ENCODE results near the gene SOWAHA.
"Not testable (repeated sequence)": the region's sequence is repeated elsewhere in the genome, so short reads cannot be mapped to it uniquely, and the experiment has no call there.

The SOWAHA gene

DNA sequence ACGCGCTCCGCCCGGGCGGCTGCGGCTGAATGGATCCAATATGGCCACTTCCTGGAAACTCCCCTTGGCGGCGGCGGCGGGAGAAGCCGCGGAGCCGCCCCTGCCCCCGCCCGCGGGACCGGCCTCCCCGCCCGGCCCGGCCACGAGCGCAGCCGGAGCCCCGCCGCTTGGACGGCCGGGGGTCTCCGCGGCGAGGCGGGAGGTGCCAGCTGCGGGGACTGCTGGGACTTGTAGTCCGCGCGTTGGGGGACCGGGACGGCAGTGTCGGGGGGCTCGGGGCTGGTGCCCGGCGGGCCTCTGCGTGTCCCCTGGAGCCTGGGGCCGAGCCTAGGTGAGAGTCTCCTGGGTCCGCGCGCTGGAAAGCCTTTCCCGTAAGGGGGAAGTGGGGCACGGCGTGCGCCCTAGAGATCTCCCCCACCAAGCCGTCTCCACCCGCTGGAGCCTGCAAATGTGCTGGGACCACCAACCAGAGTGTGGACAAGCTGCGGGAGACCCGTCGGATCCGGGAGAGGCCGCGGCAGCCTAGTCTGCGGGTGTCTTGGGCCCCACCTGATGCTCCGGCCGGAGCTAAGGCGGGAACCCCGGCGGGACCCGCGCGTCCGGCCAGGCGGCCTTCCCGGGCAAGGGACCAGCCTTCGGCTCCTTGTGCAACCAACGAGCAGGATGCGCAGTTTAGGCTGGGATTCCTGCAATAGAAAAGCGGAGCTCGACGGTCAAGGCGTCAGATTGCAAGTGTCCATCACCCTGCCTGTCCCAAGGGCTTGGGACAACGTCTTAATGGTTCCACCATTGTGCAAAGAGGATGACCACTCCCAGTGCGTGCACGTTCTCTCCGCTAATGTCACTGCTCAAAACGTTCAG lies 35.7 kb upstream of the SOWAHA start, which contains the start of gene SEPTIN8:
Gene SEPTIN8, minus strand, starts transcription at position 31 of the 861 bp plus-strand sequence. CDS start 102 bp downstream, outside the sequence.
- peak; percentile 14 for DNase-seq (ENCODE audit: low read depth)

DNA sequence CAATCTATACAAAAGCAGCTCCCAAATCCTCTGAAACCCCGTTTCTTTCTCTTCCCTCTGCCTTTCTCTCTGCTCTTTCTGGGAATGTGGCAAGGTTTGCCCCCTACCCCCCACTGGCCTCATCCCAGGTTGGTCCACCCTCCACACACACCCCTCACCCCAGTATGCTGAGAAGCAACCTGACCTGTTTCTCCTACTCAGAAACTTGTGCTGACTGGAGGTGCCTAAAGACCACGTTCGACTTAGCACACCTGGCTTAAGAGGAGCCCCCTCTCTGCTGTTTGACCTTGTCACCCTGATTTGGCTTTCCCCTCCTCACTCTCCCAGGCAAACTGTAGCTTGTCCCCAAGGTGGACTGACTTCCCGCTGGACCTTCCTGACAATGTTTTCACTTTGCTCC lies 35.0 kb upstream of the SOWAHA start:
- DNase-seq (ENCODE audit: low read depth): no peak

DNA sequence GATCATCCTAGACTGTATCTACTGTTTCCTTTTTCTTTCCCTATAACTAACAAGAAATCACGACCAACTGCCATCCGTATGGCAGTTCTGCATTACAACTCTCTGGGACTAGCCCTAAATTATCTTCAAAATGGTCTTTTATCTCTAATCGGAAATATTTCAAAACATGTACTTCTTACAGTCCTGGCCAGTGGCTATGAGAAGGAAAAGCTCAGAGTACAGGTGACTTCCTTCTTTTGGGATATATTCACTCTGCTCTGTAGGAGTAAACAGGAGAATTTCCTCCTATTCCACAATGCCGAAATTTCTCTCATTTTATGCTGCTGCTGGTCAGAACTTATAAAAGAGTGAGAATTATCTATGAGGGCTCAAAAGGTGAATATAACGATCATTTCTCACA lies 34.2 kb upstream of the SOWAHA start:
- no peak for DNase-seq (ENCODE audit: low read depth)

DNA sequence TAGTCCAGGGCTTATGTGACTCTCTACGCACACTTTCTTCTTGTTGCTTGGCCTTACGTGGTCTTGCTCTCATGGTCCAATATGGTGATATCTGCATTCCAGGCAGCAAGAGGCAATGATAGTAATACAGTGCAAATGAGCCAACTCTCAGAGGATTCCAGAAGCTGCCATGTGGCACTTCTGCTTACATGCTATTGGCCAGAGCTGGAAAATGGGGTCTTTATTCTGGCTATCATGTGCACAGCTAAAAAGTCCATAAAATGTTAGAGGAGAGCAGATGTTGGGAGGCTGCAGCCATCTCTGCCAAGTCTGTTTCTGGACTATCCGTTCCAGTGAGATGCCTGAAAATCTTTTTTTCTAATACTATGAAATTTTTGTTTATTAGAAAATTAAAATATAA lies 33.1 kb upstream of the SOWAHA start:
- no peak for DNase-seq (ENCODE audit: low read depth)

DNA sequence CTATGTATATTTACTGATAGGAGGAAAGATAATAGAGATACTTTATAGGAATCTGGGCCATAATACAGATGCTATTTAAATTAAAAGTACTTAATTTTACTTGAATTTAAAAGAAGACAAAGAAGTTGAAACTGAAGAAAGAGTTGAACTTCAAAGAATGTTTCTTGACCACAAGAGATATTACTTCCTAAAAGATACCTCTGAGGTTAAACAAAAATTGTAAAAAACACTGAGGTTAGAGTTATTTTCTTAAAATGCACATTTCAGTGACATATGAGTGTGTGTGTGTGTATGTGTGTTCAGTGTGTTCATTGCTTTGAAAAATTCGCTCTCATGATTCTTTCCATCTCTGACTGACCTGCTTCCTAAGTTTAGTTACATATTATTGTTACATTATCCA lies 32.5 kb upstream of the SOWAHA start:
- no peak for DNase-seq (ENCODE audit: low read depth)

DNA sequence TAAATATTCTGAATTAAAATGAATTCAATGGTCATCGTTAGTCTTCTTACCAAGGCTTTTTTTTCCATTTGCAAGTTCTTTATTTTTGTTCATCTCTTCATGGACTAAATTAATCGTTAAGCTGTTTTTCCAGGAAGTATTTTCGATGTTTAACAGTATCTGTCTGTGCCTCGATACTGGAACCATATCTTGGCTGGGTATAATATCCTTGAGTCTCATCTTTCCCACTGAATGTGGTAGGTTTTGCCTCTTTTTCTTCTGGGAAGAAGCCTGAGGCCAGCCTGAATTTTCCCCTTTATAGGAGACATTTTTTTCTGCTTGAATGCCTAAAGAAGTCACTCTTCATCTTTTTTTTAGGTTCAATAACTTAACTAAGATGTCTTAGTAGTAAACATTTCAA lies 32.1 kb upstream of the SOWAHA start:
- no peak for DNase-seq (ENCODE audit: low read depth)

DNA sequence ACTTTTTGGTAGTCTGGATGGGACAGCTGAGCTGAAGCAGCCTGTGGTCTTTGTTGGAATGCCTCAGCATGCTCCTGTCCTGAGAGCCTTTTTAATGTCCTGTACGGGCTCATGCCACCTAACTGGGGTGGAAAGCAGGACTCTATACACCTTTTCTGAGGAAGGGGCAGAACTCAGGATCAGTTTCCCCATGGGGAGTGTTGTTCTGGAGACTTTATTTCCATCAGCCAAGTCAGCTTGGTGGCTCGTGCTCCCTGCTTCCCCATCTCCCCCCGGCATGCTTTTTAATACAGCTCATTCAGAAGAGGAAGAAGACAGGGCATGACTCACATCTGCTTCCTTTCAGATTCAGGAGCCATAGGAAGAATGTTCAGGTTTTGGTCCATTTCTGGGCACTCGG lies 31.0 kb upstream of the SOWAHA start:
- DNase-seq (ENCODE audit: low read depth): no peak

DNA sequence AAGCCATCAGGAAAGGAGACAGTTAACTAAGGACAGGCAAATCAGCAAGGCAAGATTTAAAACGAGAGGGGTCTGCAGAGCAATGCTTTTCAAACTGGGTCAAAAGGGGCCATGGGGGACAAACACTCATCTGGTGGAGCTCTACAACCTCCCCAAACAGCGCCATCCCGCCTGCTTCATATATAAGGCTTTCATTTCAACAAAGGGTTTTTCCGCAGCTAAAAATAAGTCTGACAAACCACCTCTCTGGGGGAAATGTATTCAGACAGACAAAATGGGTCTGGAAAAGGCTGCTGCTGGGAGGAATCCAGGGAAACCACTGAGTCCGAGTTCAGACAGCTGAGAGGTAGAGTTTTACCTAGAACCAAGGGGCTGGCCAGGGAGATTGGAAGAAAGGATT lies 27.7 kb upstream of the SOWAHA start:
- no peak for DNase-seq (ENCODE audit: low read depth)

DNA sequence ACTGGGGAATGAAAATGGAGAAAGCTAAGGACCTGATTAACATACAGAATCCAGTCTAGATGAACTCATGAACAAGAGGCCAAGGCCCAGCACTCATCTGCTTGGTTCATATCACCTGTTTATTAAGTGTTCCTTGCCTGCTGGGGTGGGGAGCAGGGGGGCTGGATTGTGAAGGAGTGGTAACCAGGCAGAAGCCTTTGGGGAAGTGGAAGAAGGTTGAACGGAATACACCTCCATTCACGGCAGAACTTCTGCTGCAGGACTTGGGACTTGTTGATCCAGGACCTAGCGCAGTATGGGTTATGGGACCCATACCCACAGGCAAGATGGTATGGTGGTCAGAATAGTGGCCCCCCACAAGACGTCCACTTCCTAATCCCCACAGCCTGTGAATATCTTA lies 27.2 kb upstream of the SOWAHA start:
- DNase-seq (ENCODE audit: low read depth): no peak

DNA sequence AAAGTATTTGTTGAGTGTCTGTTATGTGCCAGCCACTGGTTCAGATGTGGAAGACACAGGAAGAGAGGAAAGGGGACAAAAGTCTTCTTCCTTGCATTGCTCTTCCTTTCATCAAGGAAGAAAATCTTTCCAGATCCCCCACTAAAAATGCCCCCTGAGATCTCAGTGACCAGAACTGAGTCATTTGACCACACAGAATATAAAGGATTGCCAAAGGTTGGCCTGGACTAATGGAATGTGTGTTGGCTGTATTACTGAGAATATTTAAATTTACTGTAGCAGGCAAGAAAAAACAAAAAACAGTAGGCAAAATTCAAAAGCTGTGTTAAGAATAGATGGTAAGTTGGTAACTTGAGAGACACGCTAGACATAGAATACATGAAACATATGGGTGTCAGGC lies 26.0 kb upstream of the SOWAHA start:
- DNase-seq (ENCODE audit: low read depth): no peak

DNA sequence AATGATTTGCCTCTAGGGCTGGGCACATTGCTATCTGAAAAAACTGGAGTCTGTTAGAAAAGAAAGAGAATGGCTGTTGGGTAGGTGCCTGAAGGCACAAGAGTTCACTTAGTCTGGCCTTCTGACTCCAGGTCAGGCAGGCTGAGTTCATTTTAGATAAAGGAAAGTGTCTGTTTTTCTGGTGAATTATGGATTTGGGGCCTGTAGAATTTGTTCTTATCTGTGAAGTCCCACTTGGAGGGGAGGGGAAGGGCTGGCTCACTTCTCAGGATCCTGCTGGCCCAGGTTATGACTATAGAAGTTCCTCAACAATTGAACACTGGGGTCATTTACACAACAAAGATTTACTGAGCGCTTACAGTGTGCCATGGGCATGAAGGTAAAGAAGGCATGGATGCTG lies 24.6 kb upstream of the SOWAHA start:
- no peak for DNase-seq (ENCODE audit: low read depth)

DNA sequence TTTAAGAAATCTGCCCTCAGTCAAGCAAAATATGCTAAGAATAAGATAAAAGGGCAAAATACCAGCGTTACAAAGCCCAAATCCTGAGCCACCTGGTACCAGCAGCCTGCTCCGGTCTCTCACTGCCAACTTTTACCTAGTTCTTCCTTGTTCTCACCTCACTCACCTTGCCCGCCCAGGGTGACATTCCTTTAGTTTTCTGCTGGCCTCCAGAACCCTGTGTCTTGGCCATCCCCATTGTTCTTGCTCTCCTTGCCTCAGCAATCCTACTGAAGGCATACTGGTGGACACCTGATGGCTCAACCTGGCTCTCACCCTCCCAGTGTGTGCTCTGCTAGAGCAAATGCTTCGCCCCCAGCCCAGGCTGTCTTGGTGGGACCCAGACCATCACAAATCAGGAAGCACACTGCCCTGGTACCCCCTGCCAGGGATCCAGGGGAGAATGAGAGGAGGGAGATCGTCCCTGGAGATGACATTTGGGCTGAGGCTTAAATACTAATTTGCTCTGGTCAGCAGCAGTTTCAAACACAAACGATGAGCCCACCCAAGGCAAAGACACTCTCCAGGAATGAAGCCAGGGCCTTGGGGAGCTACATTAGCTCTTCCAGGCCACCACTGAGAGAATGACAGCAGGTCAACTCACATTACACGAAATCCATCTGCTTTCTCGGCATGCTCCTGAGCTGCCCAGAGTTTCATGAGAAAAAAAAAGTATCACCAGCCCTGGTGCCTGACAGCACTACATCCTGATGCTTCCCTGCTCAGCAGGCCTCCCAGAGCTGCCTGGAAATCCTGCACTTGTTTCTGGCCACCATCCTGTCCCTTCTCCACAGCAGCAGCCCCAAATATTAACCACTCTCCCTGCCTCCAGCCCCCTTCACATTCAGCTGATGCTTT lies 23.9 kb upstream of the SOWAHA start:
- DNase-seq (ENCODE audit: low read depth): no peak

DNA sequence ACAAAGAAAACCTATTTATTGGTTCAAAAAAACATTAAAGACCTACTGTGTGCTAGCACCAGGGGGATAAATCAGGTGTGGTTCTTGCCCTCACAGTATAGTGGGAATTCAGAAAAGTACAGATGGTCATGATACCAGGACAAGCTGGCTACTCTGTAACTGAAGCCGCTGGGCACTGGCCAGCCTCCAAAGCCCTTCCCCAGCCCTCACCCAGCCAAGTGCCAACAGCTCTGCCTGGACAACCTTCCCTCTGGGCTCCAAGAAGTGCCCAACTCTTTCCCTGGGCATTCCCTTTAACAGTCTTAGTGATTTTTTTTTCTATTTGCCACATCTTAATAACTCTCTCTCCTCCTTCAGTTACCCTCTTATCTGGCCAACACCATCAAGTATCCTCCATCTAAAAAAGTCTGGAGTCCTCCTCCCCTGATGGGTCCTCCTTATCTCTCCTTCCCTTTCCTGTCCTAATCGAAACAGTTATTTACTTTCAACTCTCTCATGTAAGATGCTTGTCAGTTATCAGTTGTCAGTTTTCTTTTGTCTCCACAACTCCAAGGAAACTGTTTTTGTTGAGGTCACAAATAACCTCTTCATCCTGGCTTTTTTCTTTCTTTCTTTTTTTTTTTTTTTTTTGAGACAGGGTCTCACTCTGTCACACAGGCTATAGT lies 22.8 kb upstream of the SOWAHA start:
- no peak for DNase-seq (ENCODE audit: low read depth)

DNA sequence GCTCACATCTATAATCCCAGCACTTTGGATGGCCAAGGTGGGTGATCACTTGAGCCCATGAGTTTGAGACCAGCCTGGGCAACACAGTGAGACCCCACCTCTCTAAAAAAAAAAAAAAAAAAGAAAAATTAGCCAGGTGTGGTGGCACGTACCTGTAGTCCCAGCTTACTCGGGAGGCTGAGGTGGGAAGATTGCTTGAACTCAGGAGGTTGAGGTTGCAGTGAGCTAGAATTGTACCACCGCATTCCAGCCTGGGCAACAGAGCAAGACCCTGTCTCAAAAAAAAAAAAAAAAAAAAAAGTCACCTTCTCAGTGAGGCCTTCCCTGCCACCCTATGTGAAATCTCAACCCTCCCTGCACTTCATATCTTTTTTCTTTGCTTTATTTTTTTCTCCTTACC lies 22.1 kb upstream of the SOWAHA start:
- DNase-seq (ENCODE audit: low read depth): no peak

DNA sequence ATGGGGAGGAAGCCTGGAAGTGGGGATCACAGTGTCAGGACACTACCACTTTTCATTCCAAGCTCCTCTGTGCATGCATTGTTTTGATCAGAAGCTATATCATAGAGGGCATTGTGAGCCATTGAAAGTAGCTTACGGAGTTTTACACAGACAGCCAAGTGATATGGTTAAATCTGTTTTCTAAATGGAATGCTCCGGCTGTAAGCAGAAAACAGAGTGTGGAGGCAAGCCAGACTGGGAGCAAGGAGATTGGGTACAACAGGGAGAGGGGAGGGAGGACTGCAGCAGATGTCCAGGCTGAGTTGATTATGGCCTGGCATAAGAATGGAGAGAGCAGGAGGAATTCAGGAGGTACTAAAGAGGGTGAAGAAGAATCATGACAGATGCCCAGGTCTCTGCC lies 15.5 kb upstream of the SOWAHA start:
- DNase-seq (ENCODE audit: low read depth): no peak

DNA sequence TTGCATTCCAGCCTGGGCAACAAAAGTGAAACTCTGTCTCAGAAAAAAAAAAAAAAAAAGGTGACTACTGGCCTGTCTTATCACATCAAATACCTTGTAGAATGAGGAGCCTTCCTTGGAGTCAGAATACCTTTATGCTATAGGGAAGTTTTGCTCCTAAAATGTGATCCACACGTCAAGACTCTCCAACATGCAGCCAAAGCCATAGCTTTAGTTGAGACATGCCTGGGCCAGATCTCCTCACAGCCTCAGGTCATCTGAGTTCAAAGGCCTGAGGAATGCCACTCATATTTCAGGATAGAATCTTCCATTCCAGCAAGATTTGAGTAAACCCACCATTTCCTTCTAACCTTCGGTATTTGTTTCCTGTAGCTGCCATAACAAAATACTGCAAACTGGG lies 13.7 kb upstream of the SOWAHA start:
- DNase-seq (ENCODE audit: low read depth): no peak

DNA sequence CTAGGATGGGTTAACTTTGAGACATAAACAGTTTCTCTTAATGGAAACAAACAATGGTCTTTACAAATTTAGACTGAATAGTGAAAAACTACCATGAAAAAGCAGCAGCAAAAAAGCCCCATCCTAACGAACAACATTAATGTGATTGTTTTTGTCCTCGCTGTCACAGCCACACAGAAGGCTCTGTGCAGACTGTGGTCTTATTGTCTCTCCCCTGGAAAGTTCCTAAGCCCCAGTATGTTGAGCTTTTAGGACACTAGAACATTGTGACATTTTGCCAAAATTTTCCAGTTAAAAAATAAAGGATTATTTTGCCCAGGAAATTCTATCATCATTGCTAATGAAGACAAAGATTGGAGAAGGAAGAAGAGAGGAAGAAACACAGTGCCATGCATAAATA lies 12.6 kb upstream of the SOWAHA start:
- DNase-seq (ENCODE audit: low read depth): no peak

DNA sequence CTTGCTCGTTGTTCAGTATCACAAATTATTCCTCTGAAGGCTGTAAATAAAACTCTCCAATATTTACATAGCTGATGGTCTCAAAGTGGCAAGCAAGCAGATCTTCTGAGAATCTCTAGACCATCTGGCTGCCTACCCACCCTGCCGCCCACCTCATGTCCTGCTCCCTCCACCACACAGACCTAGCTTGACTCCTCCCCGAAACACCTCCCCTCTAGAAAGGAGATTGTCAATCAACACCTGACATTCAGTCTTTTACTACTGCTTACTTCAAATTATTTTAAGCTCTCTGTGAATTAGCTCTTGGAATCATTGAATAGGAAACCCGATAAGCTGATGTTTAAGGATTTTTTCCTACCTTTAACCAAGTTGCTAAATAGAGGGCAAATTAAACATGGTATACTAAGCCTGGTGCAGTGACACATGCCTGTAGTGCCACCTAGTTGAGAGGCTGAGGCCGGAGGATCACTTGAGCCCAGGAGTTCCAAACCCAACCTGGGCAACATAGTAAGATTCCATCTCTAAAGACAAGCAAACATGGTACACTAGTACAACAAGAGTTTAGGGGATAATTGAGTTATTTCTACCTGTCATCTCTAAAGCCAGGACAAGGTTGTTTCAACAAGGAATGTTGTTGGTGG lies 10.9 kb upstream of the SOWAHA start:
- no peak for DNase-seq (ENCODE audit: low read depth)

DNA sequence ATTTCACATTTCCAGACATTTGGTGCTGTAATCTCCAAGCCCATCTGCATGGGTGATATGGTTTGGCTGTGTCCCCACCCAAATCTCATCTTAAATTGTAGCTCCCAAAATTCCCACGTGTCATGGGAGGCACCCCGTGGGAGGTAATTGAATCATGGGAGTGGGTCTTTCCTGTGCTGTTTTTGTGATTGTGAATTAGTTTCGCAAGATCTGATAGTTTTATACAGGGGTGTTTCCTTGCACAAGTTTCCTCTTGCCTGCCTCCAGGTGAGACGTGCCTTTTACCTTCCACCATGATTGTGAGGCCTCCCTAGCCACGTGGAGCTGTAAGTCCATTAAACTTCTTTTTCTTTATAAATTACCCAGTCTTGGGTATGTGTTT lies 10.4 kb upstream of the SOWAHA start:
- DNase-seq (ENCODE audit: low read depth): not testable (repeated sequence)

DNA sequence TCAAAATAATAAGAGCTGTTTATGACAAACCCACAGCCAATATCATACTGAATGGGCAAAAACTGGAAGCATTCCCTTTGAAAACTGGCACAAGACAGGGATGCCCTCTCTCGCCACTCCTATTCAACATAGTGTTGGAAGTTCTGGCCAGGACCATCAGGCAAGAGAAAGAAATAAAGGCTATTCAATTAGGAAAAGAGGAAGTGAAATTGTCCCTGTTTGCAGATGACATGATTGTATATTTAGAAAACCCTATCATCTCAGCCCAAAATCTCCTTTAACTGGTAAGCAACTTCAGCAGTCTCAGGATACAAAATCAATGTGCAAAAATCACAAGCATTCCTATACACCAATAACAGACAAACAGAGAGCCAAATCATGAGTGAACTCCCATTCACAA lies 8.9 kb upstream of the SOWAHA start:
- not testable (repeated sequence) for DNase-seq (ENCODE audit: low read depth)

DNA sequence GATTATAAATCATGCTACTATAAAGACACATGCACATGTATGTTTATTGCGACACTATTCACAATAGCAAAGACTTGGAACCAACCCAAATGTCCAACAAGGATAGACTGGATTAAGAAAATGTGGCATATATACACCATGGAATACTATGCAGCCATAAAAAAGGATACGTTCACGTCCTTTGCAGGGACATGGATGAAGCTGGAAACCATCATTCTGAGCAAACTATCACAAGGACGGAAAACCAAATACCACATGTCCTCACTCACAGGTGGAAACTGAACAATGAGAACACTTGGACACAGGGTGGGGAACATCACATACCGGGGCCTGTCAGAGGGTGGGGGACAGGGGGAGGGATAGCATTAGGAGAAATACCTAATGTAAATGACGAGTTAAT lies 7.2 kb upstream of the SOWAHA start:
- DNase-seq (ENCODE audit: low read depth): not testable (repeated sequence)

DNA sequence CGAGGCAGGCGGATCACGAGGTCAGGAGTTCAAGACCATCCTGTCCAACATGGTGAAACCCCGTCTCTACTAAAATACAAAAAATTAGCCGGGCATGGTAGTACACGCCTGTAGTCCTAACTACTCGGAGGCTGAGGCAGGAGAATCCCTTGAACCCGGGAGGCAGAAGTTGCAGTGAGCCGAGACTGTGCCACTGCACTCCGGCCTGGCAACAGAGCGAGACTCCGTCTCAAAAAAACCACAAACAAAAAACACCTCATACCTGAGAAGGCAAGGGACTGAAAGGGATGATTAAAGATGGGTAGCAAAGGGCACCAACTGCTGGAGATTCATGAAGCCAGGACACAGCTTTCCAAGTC lies 6.3 kb upstream of the SOWAHA start:
- not testable (repeated sequence) for DNase-seq (ENCODE audit: low read depth)
